ENCODE measurements around the gene SH3BP5.
A peak's percentile ranks its signal among the peaks of the same experiment; 100 is the strongest.

The SH3BP5 gene

GRCh38 chr3:15347063-15347736 is 14.8 kb upstream of the SH3BP5 start:
- no peak for DNase-seq

- DNase-seq, result no peak
Observed at GRCh38 chr3:15346516-15346915, 14.1 kb upstream of the SH3BP5 start.

GRCh38 chr3:15345608-15346137 is 13.3 kb upstream of the SH3BP5 start:
- no peak for DNase-seq

GRCh38 chr3:15345066-15345607 is 12.8 kb upstream of the SH3BP5 start:
- no peak for DNase-seq

GRCh38 chr3:15342945-15343344 is 10.6 kb upstream of the SH3BP5 start:
- DNase-seq, result no peak

GRCh38 chr3:15342246-15342645 is 9.9 kb upstream of the SH3BP5 start:
- no peak for DNase-seq

GRCh38 chr3:15341030-15341726 is 8.8 kb upstream of the SH3BP5 start:
- DNase-seq, result no peak

- DNase-seq, result no peak
Observed at GRCh38 chr3:15339786-15340215, 7.4 kb upstream of the SH3BP5 start.

- DNase-seq, result no peak
Observed at GRCh38 chr3:15339001-15339400, 6.6 kb upstream of the SH3BP5 start.

GRCh38 chr3:15337963-15338362 is 5.6 kb upstream of the SH3BP5 start:
- no peak for DNase-seq

- DNase-seq, result no peak
Observed at GRCh38 chr3:15336057-15336456, 3.7 kb upstream of the SH3BP5 start.

- no peak for DNase-seq
Observed at GRCh38 chr3:15333956-15334263, 1.5 kb upstream of the SH3BP5 start.

- no peak for DNase-seq
Observed at GRCh38 chr3:15333099-15333955, 941 bp upstream of the SH3BP5 start.

GRCh38 chr3:15331606-15332404 is 581 bp downstream of the SH3BP5 start:
- peak; percentile 51 for DNase-seq

GRCh38 chr3:15331072-15331605 is 1.2 kb downstream of the SH3BP5 start:
- DNase-seq, result no peak

GRCh38 chr3:15330031-15330596 is 2.3 kb downstream of the SH3BP5 start:
- DNase-seq, result no peak

GRCh38 chr3:15329046-15330005 is 3.1 kb downstream of the SH3BP5 start:
- DNase-seq, result no peak

GRCh38 chr3:15327941-15328340 is 4.4 kb downstream of the SH3BP5 start:
- DNase-seq, result no peak

- DNase-seq, result no peak
Observed at GRCh38 chr3:15326673-15327072, 5.7 kb downstream of the SH3BP5 start.

- DNase-seq, result no peak
Observed at GRCh38 chr3:15326037-15326436, 6.3 kb downstream of the SH3BP5 start.

GRCh38 chr3:15325228-15325627 is 7.2 kb downstream of the SH3BP5 start:
- no peak for DNase-seq

Data from activated T-cell treated with anti-CD3 and anti-CD28 coated beads for 4 hours (primary cell).